ENCODE measurements around the gene JAG2.

DNA sequence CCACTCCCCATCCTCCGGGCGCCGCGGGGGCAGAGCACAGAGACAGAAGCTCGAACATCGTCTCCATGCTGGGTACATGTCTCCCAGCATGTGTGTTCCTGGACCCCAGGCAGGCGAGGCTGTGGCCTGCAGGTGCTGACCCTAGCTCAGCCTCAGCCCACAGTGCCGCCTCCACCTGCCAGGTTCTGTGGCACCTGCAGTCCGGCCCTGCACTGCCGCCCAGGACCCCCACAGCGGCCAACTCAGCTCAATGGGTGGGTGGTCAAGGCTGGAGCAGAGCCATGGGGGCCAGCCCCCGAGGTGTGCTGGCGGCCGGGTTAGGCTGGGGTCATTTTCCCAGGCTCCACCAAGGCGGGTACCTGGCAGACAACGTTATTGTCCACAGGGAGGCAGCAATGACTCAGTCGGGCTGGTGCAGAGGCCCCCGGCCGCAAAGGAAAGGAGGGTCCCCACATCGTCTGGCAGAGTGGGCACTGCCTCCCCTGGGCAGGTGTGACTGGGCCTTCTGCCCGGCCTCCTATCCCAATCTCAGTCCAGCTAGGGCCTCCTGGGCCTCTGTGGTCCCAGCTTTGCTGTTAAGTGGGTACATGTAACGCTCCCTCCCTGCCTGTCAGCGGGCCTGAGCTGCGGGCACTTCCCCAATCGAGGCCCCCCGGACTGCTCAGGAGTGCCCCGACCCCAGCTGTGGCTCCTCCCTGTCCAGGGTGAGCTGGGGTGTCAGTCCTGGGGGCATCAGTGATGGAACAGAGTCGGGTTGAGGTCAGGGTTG, 32.8 kb upstream of the JAG2 start:
- TF ChIP-seq EZH2 (IDR thresholded peaks at IDR 0.05; ENCODE audit: insufficient read depth, poor library complexity, severe bottlenecking) (no peak), EZH2phosphoT487 (IDR thresholded peaks at IDR 0.05; ENCODE audit: insufficient read depth, low read depth) (no peak)

Data from GM23248 (cell line).